ENCODE measurements around the gene NRG3.

GRCh38 chr10:82335831-82336230 lies 460.8 kb downstream of the NRG3 start:
- TF ChIP-seq POLR2A (IDR thresholded peaks at IDR 0.05) (no peak), CTCF (IDR thresholded peaks at IDR 0.05) (no peak)

All from tibial nerve (tissue), 3 donors.